K562 (cell line): ENCODE results near the gene VEGFA. TPM values are rescaled to one million over a fixed set of nuclear protein-coding genes. Genes with fewer than 3 reads are reported as not detected.

Experiments
- ATAC-seq: fragments of 200-7000 bp; cut with Tn5 transposase; 3 replicates; pipeline ENCODE4 v1.9.1; 2020; ENCODE audit warnings: moderate library complexity
- BruUV-seq: library from RNA; stranded (reverse); fragments of 400-500 nt; replicated peaks from 2 replicates; lab custom pipeline; 2021; lab: Mats Ljungman, UMichigan
- CTCF ChIA-PET: fragments of 300-600 bp; formaldehyde crosslinking; extraction: SDS; loops from one replicate; lab custom pipeline; 2021; ENCODE audit warnings: low intra/inter-chr PET ratio; lab: Yijun Ruan, JAX
- POLR2A ChIA-PET: fragments of 300-600, 350-650 bp; sonication (Branson Sonifier 250); formaldehyde crosslinking; extraction: SDS; loops from one replicate; lab custom pipeline; 2021; ENCODE audit warnings: antibody characterized with exemption, inconsistent platforms; lab: Yijun Ruan, JAX
- DNase-seq, 4 experiments: peaks; one replicate each; pipeline versions ENCODE4 v3.0.0 to v3.0.0-alpha.2; 2011 to 2018; ENCODE audit warnings: low spot score in 3 of 4, mixed read lengths in 3 of 4; ENCODE audit errors: extremely low read depth in 1 of 4
- FAIRE-seq: peaks from 2 replicates; lab custom pipeline; 2011; peaks lifted over from hg19 to GRCh38; lab: Jason Lieb, UNC
- H2AFZ ChIP-seq: 2 replicates; pipeline ENCODE4 v1.6.0; 2011; ENCODE audit warnings: low read depth, low read length, control low read depth, inconsistent platforms
- H3K27ac ChIP-seq: fragments of 200-600 bp; 3 replicates; pipeline ENCODE4 v1.8.0; 2011; ENCODE audit warnings: low read depth, mild to moderate bottlenecking, control low read depth, inconsistent platforms, low read length, moderate library complexity, mixed read lengths; ENCODE audit errors: extremely low read depth
- H3K27me3 ChIP-seq, 2 experiments: fragments of 300-600 bp in 1 of 2; 2 replicates in 1 of 2; 3 replicates in 1 of 2; pipeline versions ENCODE4 v1.6.0 to v1.8.0; 2011; ENCODE audit warnings: inconsistent platforms in 2 of 2, low read length in 2 of 2, mild to moderate bottlenecking in 1 of 2, mixed read lengths in 1 of 2, moderate library complexity in 1 of 2; ENCODE audit not compliant: control insufficient read depth in 2 of 2, insufficient read depth in 2 of 2
- H3K36me3 ChIP-seq: fragments of 300-600 bp; 3 replicates; pipeline ENCODE4 v1.8.0; 2011; ENCODE audit warnings: mild to moderate bottlenecking, low read length, inconsistent platforms; ENCODE audit not compliant: control insufficient read depth, insufficient read depth
- H3K4me1 ChIP-seq, 2 experiments: fragments of 200-600 bp in 1 of 2; replicated peaks in 1 of 2; 2 replicates in 1 of 2; 3 replicates in 1 of 2; pipeline versions ENCODE4 v1.5.1 to v1.8.0; 2011; ENCODE audit warnings: inconsistent platforms in 2 of 2, low read length in 2 of 2, mild to moderate bottlenecking in 1 of 2, mixed read lengths in 1 of 2, moderate library complexity in 1 of 2; ENCODE audit not compliant: control insufficient read depth in 2 of 2, insufficient read depth in 2 of 2
- H3K4me2 ChIP-seq: 2 replicates; pipeline ENCODE4 v1.6.1; 2011; ENCODE audit warnings: low read length, control low read depth, inconsistent platforms, mixed read lengths; ENCODE audit not compliant: insufficient read depth
- H3K4me3 ChIP-seq: fragments of 200-600 bp; sonication (generic), shearing (Covaris generic); 2 replicates; pipeline ENCODE4 v1.5.1; 2016; ENCODE audit warnings: control low read depth, inconsistent platforms
- H3K79me2 ChIP-seq: fragments of 200-600 bp; 3 replicates; pipeline ENCODE4 v1.8.0; 2011; ENCODE audit warnings: low read length, inconsistent platforms; ENCODE audit not compliant: control insufficient read depth, insufficient read depth
- H3K9ac ChIP-seq, 2 experiments: 2 replicates each; pipeline versions ENCODE4 v1.6.0 to v1.6.1; 2011; ENCODE audit warnings: low read depth in 2 of 2, low read length in 2 of 2, control low read depth in 1 of 2, inconsistent platforms in 1 of 2, mild to moderate bottlenecking in 1 of 2, mixed read lengths in 1 of 2; ENCODE audit not compliant: insufficient read depth in 1 of 2
- H3K9me1 ChIP-seq: one replicate; pipeline ENCODE4 v1.6.0; 2011; ENCODE audit warnings: inconsistent platforms, mild to moderate bottlenecking, low read length, moderate library complexity; ENCODE audit not compliant: control insufficient read depth, insufficient read depth
- H3K9me3 ChIP-seq: replicated peaks from 2 replicates; pipeline ENCODE4 v1.5.1; 2011; ENCODE audit warnings: low read depth, low read length, inconsistent platforms; ENCODE audit not compliant: control insufficient read depth, insufficient read depth
- H4K20me1 ChIP-seq: replicated peaks from 2 replicates; pipeline ENCODE4 v1.6.1; 2011; ENCODE audit warnings: low read length, inconsistent platforms, mixed read lengths; ENCODE audit not compliant: control insufficient read depth, insufficient read depth
- ATF3 ChIP-seq, 2 experiments: fragments of 450-650 bp in 1 of 2; sonication (generic) in 1 of 2; formaldehyde crosslinking in 1 of 2; IDR thresholded peaks in 1 of 2; conservative IDR thresholded peaks in 1 of 2; 2 replicates each; pipeline versions ENCODE4 v1.6.1 to v1.8.1; 2016 to 2023; ENCODE audit warnings: mild to moderate bottlenecking in 2 of 2, moderate library complexity in 2 of 2, inconsistent platforms in 1 of 2, missing genetic modification reagents in 1 of 2
- CC2D1A ChIP-seq: fragments of 450-650 bp; IDR thresholded peaks from 2 replicates; pipeline ENCODE4 v1.6.1; 2017; ENCODE audit warnings: mild to moderate bottlenecking
- ETS1 ChIP-seq: conservative IDR thresholded peaks from 2 replicates; pipeline ENCODE4 v1.6.1; 2011; ENCODE audit warnings: low read depth, mild to moderate bottlenecking, low read length; ENCODE audit not compliant: control insufficient read depth
- HDAC8 ChIP-seq: fragments of 450-650 bp; IDR thresholded peaks from 2 replicates; pipeline ENCODE4 v1.6.1; 2016; ENCODE audit warnings: mild to moderate bottlenecking, missing genetic modification characterization, moderate library complexity, missing compliant biosample characterization
- KLF6 ChIP-seq: fragments of 250-450 bp; sonication (Bioruptor Pico); IDR thresholded peaks from 2 replicates; pipeline ENCODE4 v1.4.0; 2020; ENCODE audit warnings: mild to moderate bottlenecking, moderate library complexity, borderline replicate concordance
- NR2F6 ChIP-seq: fragments of 450-650 bp; formaldehyde crosslinking; IDR thresholded peaks from 2 replicates; pipeline ENCODE4 v1.4.0; 2020; ENCODE audit warnings: mild to moderate bottlenecking
- POLR2AphosphoS2 ChIP-seq: IDR thresholded peaks from 2 replicates; pipeline ENCODE4 v1.6.1; 2012; ENCODE audit warnings: low read length, improper control_type of control experiment
- PTTG1 ChIP-seq: fragments of 450-650 bp; IDR thresholded peaks from 2 replicates; pipeline ENCODE4 v1.6.1; 2016; ENCODE audit warnings: low read depth, mild to moderate bottlenecking, missing genetic modification characterization, missing compliant biosample characterization
- RBM17 ChIP-seq: fragments of 200-400 bp; formaldehyde crosslinking; IDR thresholded peaks from 2 replicates; pipeline ENCODE4 v1.6.1; 2017; ENCODE audit warnings: low read depth, mild to moderate bottlenecking, low read length, borderline replicate concordance
- RBM22 ChIP-seq: fragments of 200-400 bp; formaldehyde crosslinking; IDR thresholded peaks from 2 replicates; pipeline ENCODE4 v1.6.1; 2018; ENCODE audit warnings: low read length, low read depth; ENCODE audit not compliant: poor library complexity, severe bottlenecking
- TFAP4 ChIP-seq: sonication (generic); formaldehyde crosslinking; IDR thresholded peaks from 2 replicates; pipeline ENCODE4 v1.8.0; 2022; ENCODE audit warnings: missing genetic modification reagents, mild to moderate bottlenecking, moderate library complexity, borderline replicate concordance
- ZNF24 ChIP-seq: fragments of 450-650 bp; IDR thresholded peaks from 2 replicates; pipeline ENCODE4 v1.6.1; 2016
- ZNF518B ChIP-seq: fragments of 250-450 bp; sonication (Bioruptor Pico); IDR thresholded peaks from 2 replicates; pipeline ENCODE4 v1.5.0; 2021; ENCODE audit warnings: mild to moderate bottlenecking, moderate library complexity
- WGBS: fragments of 100-300 bp; shearing (Covaris generic); methylation state at CpG from one replicate; pipeline ENCODE4 v1.1.6; 2016; ENCODE audit warnings: low coverage, mixed read lengths; ENCODE audit not compliant: insufficient coverage; ENCODE audit errors: missing lambda C conversion rate; 5-methylcytosine and 5-hydroxymethylcytosine counted together
- in situ Hi-C: fragments of 300-500 bp; cut with MboI; formaldehyde crosslinking; loops from 4 replicates; pipeline ENCODE4 v1.15.0; 2018; ENCODE audit warnings: inconsistent platforms, mixed read lengths
- intact Hi-C: fragments of 100-400 bp; cut with micrococcal nuclease; formaldehyde crosslinking; loops from 2 replicates; pipeline ENCODE4 v1.14.2; 2022
- polyA plus RNA-seq, 8 experiments: library from polyadenylated mRNA; depleted of rRNA in 4 of 8; stranded (reverse) in 5 of 8; unstranded in 3 of 8; fragments of >200 nt; fragmentation: Nextera tagmentation in 2 of 8; fragmentation: Illumina TruSeq in 1 of 8; extraction: Ambion mirVana in 2 of 8; extraction: Trizol in 1 of 8; gene quantifications; 2 replicates each; pipeline versions ENCODE4 v1.2.1 to v1.2.3, GENCODE V29; 2011 to 2014; ENCODE audit warnings: inconsistent platforms in 1 of 8, missing spikeins in 1 of 8
- total RNA-seq, 7 experiments: library from RNA; depleted of rRNA in 6 of 7; stranded (reverse); fragments of >200 nt in 6 of 7; fragmentation: Illumina TruSeq in 2 of 7; extraction: Trizol in 2 of 7; gene quantifications; 2 replicates each; pipeline versions ENCODE4 v1.2.1 to v1.2.3, GENCODE V29; 2011 to 2021; ENCODE audit warnings: low replicate concordance in 1 of 7

The VEGFA gene
- total and polyA plus RNA-seq, 9 of the 15 experiments (the other 6 are each of a cell fraction or from before 2014, with no cell fraction given) = 14.0 to 271 (median 124) TPM

- BruUV-seq = no TSS peak
- Histone ChIP-seq H3K9me1 (peaks cover 33% of the 10 kb centered on the region), H3K36me3 (peaks cover 96% of the 10 kb centered on the region), H4K20me1 (peaks cover 93% of the 10 kb centered on the region), H3K9me3 (no peaks in the 10 kb centered on the region), H3K4me1 (peaks cover 0 to 16% of the 10 kb centered on the region in 2 experiments; a peak in 3 of 5 replicates), H2AFZ (no peak overlapping the region), H3K27me3 (no peaks in the 10 kb centered on the region), H3K79me2 (peaks cover 54% of the 10 kb centered on the region), H3K27ac (no peak overlapping the region), H3K9ac (peak overlapping the region in 1 of 2 experiments; percentile 46; a peak in 1 of 4 replicates), H3K4me3 (no peak overlapping the region), H3K4me2 (no peak overlapping the region)
- in situ Hi-C loops = no loop called here
- WGBS = 87% methylated on average over 24 of the region's 24 CpGs
- CTCF ChIA-PET = no interaction called here
- POLR2A ChIA-PET = interaction anchor here (0.5 to 4.1 kb wide), 5 partner anchors 9 to 205 kb away, joined by 3 to 59 read pairs (median 3); partner anchors contain the start of gene VEGFA
- ATAC-seq = no peak
- peak in 1 of 4 experiments; percentile 34 for DNase-seq
- intact Hi-C loops = no loop called here
- FAIRE-seq = no peak
- no peak for TF ChIP-seq ATF3 (IDR thresholded peaks at IDR 0.05)
- TF ChIP-seq ATF3 (CRISPR knock-in tag; conservative IDR thresholded peaks at IDR 0.05) = no peak
- peak; percentile 94 for TF ChIP-seq RBM22
- no peak for TF ChIP-seq HDAC8
- TF ChIP-seq CC2D1A = no peak
- TF ChIP-seq RBM17 = no peak
- no peak for TF ChIP-seq KLF6
- TF ChIP-seq ZNF518B = no peak
- no peak for TF ChIP-seq ZNF24
- no peak for TF ChIP-seq NR2F6 (CRISPR knock-in tag)
- TF ChIP-seq POLR2AphosphoS2 = peak; percentile 3; the same call in 1 of the 2 replicates
- no peak for TF ChIP-seq PTTG1 (tag)
- TF ChIP-seq ETS1 = 0 out of 2 replicates have a peak, but pooled peaks have one; percentile 37
- no peak for TF ChIP-seq TFAP4 (CRISPR knock-in tag)
These were observed 11.2 kb downstream of the VEGFA start for GRCh38 chr6:43780941-43781928.
